ACHN (cell line): Measurements from ENCODE around the gene UGT1A4.

Source experiments
- DNase-seq: peaks from one replicate; pipeline ENCODE4 v3.0.0-alpha.2; 2015
- in situ Hi-C: cut with HindIII; loops from 2 replicates; pipeline ENCODE4 v1.10.0; 2017; ENCODE audit warnings: low sequenced_read_pairs, low pct_ligation_motif_present, low pct_unique_long_range_greater_than_20kb

UGT1A4 gene

DNA sequence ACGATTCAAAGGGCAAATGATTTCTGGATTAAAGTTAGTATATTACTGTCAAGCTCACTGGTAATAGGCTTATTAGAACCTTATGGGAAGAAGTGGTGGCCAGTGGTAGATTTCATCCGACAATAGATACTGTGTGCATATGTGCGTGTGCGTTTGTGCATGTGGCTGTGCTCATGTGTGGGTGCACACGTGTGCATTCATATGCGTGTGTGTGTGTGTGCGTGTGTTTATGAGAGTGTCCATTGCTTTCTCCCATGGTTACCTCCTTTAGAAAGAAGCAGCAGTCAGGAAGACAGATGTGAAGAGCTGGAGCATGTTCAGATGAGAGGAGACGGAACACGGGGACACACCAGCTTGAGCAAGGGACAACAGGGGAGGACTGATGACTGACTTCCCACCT, 50.7 kb downstream of the UGT1A4 start:
- in situ Hi-C loops = no loop called here
- no peak for DNase-seq

DNA sequence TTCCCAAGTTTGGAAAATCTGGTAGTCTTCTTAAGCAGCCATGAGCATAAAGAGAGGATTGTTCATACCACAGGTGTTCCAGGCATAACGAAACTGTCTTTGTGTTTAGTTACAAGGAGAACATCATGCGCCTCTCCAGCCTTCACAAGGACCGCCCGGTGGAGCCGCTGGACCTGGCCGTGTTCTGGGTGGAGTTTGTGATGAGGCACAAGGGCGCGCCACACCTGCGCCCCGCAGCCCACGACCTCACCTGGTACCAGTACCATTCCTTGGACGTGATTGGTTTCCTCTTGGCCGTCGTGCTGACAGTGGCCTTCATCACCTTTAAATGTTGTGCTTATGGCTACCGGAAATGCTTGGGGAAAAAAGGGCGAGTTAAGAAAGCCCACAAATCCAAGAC, 53.6 kb downstream of the UGT1A4 start:
- no peak for DNase-seq
- in situ Hi-C loops = no loop called here

DNA sequence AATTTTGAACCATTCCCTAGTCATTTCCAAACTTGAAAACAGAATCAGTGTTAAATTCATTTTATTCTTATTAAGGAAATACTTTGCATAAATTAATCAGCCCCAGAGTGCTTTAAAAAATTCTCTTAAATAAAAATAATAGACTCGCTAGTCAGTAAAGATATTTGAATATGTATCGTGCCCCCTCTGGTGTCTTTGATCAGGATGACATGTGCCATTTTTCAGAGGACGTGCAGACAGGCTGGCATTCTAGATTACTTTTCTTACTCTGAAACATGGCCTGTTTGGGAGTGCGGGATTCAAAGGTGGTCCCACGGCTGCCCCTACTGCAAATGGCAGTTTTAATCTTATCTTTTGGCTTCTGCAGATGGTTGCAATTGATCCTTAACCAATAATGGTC, 54.0 kb downstream of the UGT1A4 start:
- DNase-seq = no peak
- in situ Hi-C loops = no loop called here

DNA sequence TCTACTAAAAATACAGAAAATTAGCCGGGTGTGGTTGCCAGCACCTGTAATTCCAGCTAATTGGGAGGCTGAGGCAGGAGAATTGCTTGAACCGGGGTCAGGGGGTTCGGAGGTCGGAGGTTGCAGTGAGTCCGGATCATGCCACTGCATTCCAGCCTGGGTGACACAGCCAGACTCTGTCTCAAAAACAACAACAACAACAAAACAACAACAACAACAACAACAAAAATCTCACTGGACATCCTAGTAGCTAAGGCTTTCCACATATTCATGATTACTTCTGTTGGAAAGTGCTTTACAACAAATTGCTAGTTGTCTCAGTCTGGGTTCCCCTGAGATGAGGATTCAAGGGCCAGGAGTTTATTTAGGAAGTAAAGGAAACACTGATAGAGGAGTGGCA, 55.3 kb downstream of the UGT1A4 start:
- DNase-seq = no peak
- in situ Hi-C loops = no loop called here

DNA sequence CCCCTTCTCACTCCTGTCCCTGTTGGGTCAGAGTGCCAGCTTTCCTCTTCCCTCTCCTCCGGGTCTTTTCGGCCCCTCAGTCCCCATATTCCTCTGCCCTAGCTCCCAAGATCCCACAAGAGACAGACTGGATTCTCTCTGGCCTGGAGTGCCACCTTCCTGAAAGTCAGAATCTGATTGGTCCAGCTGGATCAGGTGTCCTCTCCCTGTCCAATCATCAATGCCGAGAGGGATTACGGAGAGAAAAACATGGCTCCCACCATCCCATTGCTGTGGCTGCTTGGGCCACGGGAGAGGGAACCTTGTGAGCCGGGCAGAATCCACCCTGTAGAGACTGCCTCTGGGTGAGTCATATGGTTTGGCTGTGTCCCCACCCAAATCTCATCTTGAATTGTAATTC, 56.9 kb downstream of the UGT1A4 start:
- no peak for DNase-seq
- in situ Hi-C loops = no loop called here

DNA sequence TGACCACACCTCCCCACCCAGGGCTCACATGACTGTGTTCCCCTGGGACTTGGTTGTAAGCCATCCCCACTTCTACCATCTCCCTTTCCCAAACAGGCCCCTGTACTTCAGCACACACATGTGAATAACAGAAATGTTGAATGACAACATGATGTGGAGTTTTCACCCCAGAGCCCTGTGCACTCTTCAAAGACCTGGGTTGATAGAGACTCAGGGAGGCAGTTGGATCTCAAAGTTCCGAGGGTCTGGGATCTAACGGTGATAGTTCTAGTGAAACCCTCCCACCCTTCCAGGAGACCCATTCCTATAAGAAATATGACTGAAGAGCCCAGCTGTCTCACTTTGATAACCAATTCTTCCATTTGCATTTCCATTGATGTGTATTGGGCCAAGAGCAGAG, 59.5 kb downstream of the UGT1A4 start, which contains the start of gene MROH2A:
Gene MROH2A, plus strand, starts transcription at position 301 of the 400 bp plus-strand sequence. CDS start 1,029 bp downstream, outside the sequence.
- in situ Hi-C loops = no loop called here
- no peak for DNase-seq

DNA sequence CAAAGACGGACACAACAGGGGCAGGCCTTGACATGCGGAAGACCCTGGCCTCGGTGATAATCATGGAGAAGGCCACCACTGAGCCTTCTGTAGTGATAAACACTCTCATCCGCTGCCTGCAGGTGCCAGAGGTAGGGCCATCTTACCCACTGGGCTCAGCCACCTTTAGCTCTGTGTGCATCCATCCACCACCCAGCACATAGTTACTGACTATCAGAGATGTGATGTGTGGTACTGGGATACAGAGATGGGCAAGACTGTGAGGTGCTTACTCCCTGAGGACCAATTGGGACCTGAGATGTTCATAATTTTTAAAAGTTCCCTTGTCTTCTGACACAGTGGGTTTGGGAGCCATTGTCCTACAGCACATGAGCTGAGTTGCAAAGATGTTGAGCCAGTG, 61.2 kb downstream of the UGT1A4 start:
- no peak for DNase-seq
- in situ Hi-C loops = no loop called here

DNA sequence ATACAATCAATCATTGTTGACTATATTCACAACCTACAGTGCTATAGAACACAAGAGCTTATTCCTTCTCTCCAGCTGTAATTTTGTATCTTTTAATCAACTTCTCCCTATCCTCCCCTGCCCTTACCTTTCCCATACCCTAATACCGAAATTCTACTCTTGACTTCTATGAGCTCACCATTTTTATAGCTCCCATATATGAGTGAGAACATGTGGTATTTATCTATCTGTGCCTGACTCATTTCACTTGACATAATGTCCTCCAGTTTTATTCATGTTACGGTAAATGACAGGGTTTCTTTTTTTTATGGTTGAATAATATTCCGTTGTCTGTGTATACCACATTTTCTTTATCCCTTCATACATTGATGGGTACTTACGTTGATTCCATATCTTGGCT, 62.2 kb downstream of the UGT1A4 start:
- in situ Hi-C loops = no loop called here
- DNase-seq = no peak

DNA sequence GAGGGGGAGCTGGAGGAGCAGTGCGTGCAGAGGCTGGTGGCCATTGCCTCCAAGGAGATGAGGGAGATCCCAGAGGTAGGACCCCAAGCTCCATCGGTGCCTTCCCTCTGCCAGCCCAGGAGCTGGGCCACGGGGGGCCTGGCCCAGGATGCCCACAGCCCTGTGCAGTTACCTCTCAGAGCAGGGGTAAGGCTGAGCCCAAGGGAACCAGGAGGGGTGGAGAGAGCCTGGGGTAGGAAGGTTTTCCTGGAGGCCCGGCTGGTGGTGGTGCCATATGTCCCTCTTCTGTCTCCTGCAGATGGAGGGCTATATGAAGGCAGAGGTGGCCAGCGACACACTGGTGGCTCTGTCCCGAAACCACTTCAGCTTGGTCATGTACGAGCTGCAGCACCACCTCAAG, 71.0 kb downstream of the UGT1A4 start:
- DNase-seq = no peak
- in situ Hi-C loops = no loop called here

DNA sequence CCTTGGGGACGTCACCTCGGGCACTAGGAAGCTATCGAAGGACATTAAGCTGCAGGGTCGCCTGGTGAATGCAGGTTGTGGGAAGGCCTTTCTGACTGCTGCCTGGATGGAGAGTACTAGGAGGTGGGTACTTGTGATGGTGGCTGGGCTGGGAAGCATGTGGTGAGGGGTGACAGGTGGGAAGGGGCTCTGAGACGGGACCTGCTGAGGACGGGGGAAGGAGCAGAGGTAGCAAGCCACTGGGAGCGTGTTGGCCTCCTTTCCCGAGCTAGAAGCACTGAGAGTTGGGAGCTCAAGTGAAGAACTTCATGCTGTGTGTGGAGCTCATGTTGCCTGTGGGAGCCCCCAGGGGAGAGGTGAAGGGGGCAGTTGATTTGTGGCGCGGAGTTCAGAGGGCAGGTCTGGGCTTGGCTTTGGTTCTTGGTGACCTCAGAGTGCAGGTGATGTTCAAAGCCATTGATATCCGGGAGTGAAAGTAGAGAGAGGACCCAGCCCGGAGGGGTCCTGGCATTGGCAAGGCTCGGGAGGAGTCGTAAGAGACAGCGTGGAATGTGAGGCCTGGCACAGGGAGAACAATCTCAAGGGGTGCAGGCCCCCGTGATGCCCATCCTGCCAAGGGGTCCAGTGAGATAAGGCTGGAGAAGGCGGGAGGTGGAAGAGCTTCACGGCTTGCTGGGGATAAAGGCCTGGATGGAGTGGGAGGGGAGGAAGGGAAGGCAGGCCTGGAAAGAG, 72.8 kb downstream of the UGT1A4 start:
- no peak for DNase-seq
- in situ Hi-C loops = no loop called here

DNA sequence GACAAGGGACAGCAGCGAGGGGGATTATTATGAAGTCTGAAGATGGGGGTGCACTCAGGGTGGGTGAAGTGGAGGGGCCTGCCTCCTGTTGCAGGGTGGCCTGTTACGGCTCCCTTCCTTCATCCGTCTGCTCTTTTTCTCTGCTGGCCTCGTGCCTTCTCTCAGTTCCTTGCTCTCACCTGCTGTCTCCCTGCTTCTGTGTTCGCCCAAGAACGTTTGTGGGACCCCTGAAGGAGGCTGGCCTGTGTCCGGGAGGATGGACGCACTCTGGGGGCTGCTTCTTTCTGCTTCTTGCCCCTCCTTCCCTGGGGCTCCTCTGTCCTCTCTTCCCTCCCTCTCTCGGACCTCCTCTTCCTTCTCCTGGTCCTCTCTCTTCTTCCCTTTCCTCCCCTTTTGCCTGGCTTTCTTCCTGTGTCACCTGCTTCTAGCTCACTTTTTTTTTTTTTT, 73.4 kb downstream of the UGT1A4 start:
- in situ Hi-C loops = no loop called here
- DNase-seq = no peak

DNA sequence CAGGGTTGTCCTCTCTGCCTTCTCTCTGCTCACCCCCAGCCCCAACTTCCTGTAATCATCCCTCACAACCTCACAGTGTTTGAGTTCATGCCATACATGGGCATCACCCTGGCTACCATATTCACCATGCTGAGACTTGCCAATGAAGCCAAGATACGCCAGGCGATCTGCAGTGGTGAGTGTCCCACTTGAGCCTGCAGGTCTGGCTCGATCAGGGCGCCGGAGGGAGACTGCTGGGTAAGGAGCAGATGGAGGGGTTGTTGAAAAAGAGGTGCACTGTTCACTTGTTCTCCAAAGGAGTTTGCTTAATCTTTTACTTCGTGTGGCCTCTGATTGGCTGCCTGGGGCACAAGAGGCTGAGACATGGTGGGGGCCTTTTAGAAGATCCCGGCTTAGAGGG, 74.2 kb downstream of the UGT1A4 start:
- DNase-seq = no peak
- in situ Hi-C loops = no loop called here

DNA sequence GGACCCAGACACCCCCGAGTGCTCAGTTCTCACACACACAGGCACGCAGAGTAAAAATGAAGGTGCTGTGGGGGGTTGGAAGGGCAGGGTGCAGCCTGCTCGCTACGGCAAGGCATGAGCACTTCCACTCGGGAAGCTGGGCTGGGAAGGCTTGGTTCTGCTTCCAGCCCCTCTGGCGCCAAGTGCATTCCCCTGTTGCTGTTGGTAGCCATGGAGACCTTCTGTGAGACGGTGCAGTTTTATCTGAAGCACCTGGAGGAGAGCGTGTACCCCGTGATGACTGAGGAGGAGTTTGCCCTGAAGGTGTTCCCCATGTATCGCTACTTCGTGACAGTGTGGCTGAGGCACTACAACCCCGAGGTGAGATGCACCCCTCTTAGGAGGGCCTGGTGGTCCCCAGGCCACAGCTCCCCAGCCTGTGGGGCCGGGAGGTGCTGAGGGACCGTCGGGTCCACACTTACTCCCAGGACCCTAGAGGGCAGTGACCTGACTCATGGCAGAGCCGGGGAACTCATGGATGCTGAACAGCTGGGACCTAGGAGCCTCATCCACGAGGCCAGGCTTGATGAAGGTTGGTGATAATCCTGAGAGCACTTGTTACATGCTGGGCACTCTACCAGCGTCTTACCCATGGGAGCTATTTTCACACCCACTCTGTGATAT, 75.1 kb downstream of the UGT1A4 start:
- no peak for DNase-seq
- in situ Hi-C loops = no loop called here

DNA sequence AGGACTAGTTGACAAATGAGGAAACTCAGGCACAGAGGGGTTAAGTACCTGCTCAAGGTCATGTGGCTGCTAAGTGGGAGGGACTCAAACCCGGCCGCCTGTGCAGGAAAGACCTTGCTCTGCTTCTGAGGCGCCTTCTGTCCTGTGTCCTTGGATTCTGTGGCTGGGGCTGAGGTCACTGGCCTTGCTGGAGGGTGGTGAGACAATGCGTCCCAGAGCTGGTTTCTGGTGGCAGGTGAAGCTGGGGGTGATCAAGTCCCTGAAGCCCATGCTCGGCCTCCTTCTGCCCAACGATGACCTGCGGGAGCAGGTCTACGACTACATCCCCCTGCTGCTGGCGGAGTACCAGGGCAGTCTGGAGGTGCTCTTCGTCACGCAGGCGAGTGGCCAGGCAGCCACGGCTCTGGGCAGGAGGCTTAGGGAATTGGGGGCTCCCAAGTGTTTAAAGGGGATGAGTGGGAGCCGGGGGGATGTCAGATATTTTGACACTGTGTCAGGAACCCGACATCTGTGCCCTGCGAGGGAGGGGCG, 75.7 kb downstream of the UGT1A4 start:
- in situ Hi-C loops = no loop called here
- no peak for DNase-seq

DNA sequence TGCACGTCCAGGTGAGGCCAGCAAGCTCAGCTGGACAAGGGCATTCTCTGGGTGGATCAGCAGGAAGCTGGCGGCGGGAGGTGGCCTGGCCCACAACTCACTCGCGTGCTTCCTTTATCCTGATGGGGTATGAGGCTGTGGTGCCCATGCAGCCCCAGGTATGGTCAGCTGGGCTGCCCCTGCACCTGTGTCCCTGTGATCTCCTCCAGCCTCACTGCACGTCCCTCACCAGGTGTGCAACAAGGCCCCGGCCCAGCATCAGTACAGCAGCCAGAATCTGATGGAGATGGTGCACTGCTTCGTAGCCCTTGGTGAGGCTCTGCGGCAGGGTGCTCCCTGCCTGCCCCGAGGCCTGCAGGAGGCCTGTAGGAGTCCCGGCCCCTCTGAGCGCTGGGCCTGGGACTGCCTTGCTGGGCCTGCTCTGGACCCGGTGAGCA, 77.2 kb downstream of the UGT1A4 start:
- in situ Hi-C loops = no loop called here
- DNase-seq = no peak

DNA sequence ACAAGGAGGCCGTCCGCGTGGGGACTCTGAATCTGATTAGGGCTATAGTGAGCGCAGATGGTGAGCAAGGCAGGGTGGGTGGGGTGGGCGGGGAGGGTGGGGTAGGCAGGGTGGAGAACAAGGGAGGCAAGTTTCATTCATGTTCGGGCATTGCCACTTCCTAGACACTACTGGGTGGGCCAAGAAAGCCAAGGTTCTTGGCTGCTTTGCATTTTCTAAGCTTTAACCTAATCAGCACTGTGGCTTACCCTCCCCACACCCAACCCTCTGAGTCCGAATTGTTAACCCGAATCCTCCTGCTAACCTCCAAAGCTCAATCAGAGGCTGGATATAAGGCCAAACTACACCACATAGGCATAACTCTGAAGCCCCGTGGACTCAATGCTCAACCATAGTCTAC, 77.7 kb downstream of the UGT1A4 start:
- DNase-seq = no peak
- in situ Hi-C loops = no loop called here

DNA sequence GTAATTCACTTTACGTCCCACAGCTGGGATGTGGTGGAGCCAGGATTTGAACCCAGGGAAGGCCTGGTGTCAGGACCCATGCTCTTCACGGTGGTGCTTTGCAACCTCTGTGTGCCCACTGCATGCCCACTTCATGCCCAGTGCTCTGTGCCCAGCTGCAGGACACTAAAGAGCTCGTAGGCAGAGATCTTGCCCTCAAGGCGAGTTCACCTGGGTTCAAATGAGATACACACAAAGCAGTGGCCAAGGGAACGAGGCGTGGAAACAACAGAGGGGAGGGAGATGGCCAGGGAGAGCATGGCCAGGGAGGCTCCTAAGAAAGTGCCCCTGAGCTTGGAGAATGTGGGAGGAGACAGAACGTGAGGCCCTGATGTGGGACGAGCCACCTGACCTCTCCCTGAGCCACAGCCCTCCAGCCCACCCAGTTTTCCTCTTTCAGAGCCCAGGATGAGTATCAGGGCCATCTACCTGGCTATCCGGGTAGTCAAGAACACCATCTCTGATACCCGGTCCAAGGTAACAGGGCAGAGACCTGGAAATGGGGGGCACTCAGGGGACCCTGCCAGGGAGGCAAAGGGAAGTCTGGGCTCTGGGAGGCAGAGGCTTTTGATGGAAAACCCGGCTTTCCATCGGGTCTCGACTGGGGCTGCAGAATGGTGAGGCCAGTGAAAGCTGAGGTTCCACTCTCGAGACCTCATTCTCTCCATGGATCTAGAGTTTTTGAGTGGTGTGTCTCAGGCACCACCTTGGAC, 80.0 kb downstream of the UGT1A4 start:
- in situ Hi-C loops = no loop called here
- DNase-seq = no peak

DNA sequence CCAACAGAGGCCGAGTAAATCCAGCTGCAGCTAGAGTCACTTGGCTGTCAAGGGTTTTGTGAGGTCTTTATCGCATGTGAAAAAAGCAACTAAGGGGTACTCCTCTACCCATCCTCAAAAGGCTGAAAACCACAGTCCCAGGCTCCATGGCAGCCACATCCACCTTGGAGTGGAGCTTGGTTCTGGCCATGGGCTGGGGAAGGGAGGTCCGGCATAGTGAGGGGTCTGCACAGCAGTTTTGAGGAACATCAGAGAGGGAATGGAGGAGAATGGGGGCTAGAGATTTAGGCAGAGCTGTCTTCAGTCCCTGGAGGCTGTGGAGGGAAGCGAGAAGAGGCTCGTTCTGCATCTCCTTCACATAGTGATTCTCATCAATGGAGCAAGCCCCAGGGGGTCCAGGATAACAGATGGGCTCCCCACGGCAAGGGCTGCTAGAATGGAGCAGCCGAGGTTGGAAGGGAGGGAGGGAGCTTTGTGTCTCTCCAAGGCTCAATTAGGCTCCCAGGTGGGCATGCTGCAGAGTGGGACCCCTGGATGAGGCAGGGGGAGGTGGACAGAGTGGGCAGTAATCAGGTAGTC, 80.6 kb downstream of the UGT1A4 start:
- DNase-seq = no peak
- in situ Hi-C loops = no loop called here

DNA sequence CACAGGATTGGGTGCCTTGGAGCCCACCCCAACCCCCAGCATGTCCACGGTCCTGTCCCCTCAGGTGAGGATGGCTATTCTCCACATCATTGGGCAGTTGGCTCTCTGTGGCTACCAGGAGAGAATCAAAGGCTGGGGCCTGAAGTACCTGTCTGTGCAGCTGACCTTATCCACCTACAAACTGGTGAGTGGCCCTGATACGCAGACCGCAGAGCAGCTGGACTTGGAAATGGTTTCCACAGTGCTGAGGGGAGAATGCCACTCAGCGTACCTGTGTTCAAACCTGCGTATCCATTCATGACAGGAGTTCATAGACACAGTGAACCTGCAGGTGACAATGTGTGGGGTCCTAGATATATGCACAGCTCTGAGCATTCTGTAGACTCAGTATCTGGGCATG, 81.2 kb downstream of the UGT1A4 start:
- in situ Hi-C loops = no loop called here
- DNase-seq = no peak
